HG03378 (cell line): ENCODE measurements around the gene STRIT1.
"Not testable (repeated sequence)": the region's sequence is repeated elsewhere in the genome, so short reads cannot be mapped to it uniquely, and the experiment has no call there.

ENCODE experiments used
- ATAC-seq: cut with Tn5 transposase; IDR thresholded peaks from one replicate; pipeline ENCODE4 v1.9.1; 2021; ENCODE audit warnings: mild to moderate bottlenecking, moderate library complexity; ENCODE audit not compliant: unreplicated experiment

The STRIT1 gene

DNA sequence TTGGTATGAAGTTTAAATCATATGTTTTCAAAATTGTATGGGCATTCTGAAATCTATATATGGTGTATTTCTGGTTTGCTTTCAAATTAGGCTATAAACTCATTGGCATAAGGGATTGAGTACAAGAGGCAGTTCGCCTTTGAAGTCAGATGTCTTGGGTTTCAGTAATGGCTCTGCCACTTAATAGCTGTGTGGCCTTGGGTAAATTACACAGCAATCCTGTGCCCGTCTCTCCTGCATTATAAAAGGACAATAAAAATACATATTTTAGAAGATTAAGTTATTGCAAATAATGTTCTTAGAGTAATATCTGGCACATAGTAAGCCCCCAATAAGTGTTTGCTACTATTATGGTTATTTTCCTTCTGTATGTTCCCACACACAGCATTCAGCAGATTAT lies 20.4 kb upstream of the STRIT1 start:
- ATAC-seq, result no peak

DNA sequence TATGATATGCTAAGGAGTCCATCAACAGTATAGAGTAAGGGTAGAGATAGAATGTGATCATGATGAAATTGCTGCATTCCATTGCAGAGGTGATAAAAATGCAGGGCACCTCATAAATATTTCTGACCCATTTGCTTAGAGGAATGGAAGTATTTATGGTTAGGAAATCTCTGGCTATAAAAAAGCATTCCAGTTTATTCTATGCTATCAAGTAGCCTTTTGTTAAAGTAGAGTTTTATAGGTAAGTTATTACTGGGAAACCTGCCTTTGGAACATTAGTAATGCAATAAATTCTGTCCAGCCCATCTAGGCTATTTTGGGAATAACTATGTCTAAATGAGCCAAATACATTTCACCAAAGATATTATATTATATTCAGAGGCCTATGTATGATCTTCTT lies 19.8 kb upstream of the STRIT1 start:
- no peak for ATAC-seq

DNA sequence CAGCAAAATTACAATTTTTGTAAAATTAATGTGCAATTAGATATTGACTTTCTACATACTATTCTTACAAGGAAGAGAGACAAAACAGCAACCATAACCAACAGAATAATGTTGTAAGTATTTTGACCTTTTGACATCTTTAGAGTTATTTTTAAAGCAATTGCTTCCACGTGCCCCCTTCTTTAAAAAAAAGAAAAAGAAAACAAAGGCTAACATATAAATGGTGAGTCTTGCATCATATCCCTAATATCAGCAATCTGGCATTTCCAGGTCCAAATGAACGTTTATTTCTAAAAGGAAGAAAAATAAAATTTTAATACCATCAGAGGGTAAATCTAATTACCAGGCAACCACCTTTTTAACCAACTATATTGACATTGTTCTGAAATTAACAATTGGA lies 19.3 kb upstream of the STRIT1 start:
- ATAC-seq, result no peak

DNA sequence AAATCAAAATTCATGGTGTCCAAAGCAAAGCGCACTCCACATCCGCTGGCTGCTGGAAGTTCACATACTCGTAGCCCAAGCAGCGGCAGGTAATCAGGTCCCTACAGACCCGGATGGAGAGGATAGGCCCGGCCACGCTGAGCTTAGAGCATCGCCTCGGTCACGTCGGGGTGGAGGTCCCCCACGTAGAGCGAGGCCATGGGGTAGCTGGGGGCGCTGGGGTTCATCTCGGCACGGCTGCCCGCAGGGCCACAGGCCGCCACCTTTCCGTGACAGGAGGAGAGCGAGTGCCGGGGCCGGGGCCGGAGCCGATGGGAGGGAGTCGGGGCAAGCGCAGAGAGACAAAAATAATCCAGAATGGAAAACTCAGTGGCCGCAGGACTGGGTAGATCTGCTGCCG lies 16.1 kb upstream of the STRIT1 start:
- ATAC-seq, result no peak

DNA sequence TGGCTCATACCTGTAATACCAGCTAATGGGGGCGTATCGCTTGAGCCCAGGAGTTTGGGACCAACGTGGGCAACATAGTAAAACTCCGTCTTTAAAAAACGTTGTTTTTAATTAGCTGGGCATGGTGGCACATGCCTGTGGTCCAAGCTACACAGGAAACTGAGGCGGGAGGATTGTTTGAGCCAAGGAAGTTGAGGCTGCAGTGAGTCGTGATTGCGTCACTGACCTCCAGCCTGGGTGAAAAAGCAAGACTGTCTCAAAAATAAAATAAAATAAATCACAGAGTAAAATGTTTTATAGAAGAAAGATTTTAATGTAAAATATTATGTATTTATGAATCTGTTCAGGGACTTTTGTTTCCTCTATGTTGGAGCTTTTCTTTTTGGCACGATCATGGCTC lies 15.3 kb upstream of the STRIT1 start:
- ATAC-seq, result no peak

DNA sequence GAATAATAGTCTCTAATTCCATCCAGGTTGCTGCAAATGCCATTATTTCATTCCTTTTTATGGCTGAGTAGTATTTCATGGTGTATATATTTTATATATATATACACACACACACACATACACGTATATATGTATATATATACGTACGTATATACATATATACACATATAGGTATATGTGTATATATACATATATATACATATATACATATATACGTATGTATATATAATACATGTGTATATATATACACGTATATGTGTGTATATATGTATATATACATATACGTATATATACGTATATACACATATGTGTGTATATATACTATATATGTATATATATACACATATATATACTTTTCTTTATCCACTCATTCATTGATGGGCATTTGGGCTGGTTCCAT lies 13.7 kb upstream of the STRIT1 start:
- no peak for ATAC-seq

DNA sequence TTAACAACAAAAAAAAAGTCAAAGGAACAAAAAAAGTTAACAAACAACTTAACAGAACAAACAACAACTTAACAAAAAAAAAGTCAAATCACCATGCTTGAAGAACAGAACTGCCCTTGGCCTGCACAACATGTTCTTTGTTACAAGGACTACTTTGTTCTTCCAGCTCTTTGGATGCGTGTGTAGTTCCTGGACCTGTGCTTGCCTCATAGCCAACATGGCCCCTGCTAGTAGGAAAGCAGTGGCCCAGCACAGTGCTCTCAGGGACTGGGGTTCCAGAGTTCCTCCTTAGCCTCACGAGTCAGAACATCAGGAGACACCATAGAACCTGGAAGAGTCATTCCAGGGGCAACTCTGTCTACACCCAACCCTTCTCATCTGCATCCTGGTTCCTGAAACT lies 10.9 kb upstream of the STRIT1 start:
- ATAC-seq, result no peak

DNA sequence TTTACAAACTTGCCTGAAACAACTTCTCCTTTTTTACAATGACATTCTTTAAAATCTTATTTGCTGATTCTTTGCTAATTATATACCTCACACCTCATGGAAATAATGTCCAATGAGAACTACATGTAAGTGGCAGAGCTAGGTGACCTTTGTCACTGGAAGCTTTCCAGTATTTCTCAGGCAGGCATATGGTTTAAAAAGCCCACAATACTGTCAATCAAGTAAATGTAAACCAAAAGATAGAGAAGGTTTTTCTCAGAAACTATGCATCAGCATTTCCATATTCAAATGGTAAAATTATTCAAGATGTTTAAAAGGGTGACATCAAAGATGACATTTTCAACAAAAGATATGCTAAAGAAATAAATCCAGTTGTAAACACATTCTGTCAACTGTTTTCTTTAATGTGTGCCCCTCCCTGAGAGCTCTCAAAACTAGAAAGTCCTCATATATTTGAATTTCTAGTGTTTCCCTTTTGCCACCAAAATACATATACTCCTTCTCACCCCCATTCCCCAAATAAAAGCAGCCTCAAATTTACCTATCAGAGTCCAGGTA lies 10.1 kb upstream of the STRIT1 start:
- ATAC-seq, result no peak

DNA sequence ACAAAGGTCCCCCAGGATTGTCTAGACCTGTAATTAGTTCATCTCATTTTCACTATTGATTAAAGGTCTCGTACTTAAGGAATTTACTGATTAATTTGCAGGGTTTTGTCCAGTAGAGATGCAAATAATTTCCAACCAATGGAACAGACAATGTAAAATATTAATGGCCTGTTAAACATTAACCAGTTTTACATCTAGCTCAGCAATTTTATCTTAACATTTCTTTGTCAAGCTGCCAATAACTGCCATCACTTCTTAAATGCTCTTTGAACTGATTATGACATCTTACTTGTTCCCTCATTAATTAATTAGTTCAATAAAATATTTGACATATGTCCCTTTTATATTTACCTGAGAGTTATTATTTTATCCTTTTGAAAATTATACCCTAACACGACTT lies 9.4 kb upstream of the STRIT1 start:
- ATAC-seq, result no peak

DNA sequence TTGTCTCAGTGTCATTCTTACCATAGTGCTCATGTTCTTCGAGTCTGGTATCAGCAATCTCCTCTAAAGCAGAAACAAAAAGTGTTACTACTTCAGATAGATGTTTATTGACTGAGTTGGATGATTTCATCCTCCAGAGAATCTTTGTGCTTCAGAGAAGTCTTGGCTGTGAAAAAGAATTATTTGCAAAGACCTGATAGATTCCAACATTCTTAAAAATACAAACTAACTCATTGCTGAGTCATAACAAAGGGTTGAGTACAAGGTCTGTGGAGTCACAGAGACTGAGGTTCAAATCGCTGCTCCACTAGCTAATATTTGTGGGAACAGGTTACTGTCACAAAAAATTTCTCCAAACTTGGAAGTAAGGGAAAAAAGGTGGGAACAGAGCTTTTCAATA lies 9.0 kb upstream of the STRIT1 start:
- no peak for ATAC-seq

DNA sequence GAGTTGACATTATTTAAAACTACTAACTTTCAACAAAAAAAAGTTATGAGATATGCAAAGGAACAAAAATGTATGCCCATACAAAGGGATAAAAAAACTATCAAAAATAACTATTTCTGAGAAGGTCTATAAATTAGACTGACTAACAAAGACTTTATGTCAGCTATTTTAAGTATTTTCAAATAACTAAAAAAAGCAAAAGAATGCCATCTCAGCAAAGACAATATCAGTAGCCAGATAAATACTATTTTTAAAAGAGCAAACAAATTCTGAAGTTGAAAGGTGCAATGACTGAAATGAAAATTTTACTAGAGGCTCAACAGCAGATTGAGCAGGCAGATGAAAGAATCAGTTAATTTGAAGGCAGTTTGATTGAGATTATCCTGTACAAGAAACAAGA lies 3.6 kb upstream of the STRIT1 start:
- no peak for ATAC-seq

DNA sequence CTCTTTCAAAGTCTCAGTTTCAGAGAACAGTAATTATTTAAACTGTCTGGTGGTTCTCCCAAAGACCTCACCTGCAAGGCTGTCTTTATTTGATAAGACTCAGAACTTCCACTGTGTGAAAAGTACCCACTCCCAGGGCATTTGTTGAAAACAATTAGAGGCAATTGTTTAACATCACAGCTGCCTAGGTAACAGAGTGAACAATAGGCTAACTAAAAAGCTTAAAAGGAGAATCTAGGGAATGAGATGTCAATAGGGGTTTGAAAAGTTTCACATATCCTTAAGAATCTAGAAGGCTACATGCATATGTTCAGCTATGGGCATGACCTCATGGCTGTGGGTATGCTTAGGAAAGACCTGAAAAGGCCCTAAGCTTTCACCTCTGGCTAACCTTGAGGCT lies 2.9 kb upstream of the STRIT1 start:
- ATAC-seq, result no peak

DNA sequence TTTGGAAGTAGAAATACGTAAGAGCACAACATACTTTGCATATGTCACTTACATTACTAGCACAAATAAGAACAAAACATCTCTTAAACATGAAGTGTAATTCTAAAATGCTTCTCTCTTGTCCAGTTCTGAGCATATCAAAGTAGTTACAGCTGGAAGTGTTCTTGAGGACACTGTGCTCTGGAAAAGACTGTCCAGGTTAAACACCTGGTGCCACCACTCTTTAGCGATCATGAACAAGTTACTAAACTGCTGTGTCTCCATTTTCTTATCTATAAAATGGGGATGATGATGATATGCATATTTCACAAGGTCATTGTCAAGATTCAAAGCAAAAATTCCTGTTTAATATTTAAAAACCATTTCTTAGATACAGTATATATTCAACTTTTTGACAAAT lies 790 bp downstream of the STRIT1 start:
- ATAC-seq, result no peak

DNA sequence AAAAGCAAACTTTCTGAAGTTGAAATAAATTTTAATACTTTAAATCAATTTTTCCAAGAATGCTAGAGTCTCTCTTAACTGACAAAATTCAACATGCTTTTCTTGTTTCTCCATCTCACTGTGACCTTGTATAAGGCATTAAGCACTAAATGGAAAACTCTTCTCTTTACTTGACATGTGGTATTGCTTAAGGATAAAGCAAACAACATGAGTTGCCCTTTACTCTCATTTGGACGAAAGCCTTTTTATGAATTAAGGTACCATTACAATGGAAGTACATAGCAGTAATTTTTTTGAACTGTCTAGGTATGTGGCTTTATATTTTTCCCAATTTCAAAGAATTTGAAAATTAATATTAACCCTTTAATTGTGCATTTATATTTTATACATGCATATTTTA lies 1.4 kb downstream of the STRIT1 start:
- no peak for ATAC-seq

DNA sequence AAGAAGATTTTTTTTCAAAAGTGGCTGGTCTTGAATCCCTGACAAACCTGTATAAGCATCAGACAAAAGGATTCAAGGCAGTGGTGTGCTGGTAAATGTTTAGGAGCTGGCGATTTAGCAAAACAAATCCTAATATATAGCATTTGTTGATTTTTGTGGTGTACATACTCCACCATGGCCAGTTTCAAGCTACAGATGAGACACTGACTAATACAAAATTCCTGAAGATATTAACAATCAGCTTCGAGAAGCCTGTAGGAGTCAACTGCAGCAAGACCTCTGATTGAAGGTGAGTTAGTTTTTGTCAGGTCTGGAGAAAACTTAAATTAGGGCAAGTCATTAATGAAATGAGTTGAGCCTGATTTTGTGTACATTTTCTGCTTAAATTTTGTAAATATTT lies 6.7 kb downstream of the STRIT1 start:
- ATAC-seq, result no peak

DNA sequence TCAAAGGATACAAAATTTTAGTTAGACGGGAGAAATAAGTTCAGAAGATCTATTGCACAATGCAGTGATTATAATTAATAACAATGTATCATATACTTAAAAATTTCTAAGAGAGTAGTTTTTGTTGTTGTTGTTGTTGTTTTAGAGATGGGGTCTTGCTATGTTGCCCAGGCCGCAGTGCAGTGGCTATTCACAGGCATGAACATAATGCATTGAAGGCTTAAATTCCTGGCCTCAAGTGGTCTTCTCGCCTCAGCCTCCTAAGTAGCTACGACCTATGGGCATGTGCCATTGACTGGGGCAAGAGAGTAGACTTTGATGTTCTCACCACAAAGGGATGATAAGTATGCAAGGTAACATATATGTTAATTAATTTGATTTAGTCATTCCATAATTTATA lies 7.5 kb downstream of the STRIT1 start:
- ATAC-seq, result no peak

DNA sequence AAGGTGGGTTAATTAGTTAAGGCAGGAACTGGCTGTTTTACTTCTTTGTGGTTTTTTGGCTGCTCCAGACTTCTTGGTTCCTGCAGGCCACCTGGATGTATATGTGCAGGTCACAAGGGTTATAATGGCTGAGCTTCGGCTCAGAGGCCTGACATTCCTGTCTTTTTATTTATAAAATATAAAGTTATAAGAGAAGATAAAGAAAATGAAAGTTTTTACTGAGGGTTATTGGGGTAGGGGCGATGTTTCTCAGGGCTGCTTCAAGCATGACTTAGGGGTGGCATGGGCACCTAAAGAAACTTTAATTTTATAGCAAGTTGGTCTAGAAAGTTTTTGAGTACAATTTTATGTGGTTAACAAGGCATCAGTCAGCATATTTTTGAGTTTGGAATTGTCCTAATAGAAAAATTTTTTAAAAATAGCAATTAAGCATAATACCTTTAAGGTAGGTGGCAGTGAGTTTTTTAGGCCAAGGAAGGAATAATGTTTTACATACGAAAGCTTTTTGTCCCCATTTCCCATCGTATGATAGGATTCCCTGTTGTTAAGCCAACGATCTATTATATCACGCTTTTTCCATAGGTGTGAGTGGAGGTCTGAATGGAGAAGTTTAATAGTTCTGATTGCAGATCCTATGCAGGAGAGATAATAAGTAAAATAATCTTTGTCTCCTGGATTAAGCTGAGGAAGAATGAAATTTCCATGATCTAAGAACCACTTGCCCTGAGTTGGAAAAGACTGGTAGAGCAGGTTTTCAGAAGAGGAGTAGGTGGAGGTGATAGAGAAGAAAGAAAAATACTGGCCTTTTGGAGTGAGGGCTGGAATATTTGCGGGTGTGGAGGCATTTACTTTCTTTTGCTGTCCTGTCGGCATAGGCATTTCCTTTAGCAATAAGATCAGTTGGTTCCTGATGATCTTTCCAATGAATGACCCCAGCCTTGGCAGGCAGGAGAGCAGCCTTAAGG lies 10.1 kb downstream of the STRIT1 start:
- ATAC-seq, result no peak

DNA sequence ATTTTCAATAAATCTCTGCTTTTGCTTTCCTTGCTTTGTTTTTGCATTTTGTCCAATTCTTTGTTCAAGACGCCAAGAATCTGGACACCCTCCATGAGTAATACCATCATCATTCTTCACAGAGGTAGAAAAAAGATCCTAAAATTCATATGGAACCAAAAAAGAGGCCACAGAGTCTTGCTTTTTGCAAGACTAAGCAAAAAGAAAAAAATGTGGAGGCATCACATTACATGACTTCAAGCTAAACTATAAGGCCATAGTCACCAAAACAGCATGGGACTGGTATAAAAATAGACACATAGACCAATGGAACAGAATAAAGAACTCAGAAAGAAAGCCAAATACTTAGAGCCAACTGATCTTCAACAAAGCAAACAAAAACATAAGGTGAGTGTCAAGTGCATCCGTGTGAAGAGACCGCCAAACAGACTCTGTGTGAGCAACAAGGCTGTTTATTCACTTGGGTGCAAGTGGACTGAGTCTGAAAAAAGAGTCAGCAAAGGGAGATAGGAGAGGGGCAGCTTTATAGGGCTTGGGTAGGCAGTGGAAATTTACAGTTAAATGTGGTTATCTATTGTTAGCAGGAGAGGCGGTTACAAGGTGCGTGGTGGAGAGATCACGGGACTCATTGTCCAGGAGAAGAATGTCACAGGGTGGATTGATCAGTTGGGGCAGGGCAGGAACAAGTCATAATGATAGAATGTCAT lies 10.9 kb downstream of the STRIT1 start:
- ATAC-seq, result no peak

DNA sequence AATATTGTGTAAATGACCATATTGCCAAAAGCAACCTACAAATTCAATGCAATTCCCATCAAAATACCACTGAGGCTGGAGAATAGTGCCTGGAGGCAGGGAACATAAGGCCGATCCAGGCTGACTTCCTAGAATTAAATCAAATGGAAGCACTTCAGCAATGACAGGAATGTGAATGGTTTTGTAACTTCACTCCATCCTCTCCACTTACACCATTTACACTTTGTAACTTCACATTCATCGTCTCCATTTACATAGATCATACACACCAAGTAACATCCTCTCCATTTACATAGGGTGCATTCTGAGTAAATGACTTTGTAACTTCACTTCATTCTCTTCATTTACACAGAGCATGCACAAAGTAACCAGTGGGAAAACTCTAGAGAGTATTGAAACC lies 11.6 kb downstream of the STRIT1 start:
- no peak for ATAC-seq

DNA sequence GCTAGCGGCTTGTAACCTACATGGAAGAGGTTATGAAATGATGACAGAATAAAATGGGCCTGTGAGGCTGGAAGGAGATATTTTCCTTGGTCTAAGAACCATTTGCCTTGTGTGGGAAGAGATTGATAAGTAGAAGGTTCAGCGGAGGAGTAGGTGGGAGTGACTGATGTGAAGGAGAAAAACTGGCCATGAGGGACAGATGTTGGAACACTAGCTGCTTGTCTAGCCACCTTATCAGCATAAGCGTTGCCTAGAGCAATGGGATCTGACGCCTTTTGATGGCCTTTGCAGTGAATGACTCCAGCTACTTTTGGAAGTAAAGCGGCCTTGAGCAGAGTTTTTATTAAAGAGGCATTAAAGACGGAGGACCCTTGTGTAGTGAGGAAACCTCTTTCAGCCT lies 17.4 kb downstream of the STRIT1 start:
- ATAC-seq, result not testable (repeated sequence)

DNA sequence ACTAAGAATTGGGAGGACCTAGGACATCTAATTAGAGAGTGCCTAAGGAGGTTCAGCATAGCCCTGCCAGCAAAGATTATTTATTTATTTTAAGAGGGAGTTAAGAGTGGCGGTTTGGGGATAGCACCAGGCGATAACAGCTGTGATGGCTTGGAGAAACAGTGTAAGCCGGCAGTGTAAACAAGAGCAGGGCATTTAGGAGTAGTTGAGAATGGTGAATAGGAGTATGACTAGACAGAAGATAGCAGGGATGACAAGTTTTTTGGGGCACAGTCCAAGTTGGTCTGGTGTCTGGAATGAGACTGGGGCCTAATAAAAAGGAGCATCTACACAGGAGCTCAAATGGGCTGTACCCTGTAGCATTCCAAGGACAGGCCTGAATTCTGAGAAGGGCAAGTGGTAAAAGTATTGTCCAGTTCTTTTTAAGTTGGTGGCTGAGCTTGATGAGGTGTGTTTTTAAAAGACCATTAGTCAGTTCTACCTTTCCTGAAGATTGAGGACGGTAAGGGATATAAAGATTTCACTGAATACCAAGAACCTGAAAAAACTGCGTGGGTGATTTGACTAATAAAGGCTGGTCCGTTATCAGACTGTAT lies 18.2 kb downstream of the STRIT1 start:
- not testable (repeated sequence) for ATAC-seq

DNA sequence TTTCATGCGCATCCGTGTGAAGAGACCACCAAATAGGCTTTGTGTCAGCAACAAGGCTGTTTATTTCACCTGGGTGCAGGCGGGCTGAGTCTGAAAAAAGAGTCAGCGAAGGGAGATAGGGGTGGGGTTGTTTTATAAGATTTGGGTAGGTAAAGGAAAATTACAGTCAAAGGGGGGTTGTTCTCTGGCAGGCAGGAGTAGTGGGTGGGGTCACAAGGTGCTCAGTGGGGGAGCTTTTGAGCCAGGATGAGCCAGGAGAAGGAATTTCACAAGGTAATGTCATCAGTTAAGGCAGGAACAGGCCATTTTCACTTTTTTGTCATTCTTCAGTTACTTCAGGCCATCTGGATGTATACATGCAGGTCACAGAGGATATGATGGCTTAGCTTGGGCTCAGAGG lies 19.0 kb downstream of the STRIT1 start:
- not testable (repeated sequence) for ATAC-seq
